Suppressor macrophage treated with lipopolysaccharide for 1 hour (primary cell): ENCODE measurements around the gene REG4.
A peak's percentile ranks its signal among the peaks of the same experiment; 100 is the strongest.

ENCODE experiments used
- DNase-seq, 3 donors: peaks; one replicate each; pipeline ENCODE4 v3.0.0-alpha.2; 2020 to 2022

REG4 gene

DNA sequence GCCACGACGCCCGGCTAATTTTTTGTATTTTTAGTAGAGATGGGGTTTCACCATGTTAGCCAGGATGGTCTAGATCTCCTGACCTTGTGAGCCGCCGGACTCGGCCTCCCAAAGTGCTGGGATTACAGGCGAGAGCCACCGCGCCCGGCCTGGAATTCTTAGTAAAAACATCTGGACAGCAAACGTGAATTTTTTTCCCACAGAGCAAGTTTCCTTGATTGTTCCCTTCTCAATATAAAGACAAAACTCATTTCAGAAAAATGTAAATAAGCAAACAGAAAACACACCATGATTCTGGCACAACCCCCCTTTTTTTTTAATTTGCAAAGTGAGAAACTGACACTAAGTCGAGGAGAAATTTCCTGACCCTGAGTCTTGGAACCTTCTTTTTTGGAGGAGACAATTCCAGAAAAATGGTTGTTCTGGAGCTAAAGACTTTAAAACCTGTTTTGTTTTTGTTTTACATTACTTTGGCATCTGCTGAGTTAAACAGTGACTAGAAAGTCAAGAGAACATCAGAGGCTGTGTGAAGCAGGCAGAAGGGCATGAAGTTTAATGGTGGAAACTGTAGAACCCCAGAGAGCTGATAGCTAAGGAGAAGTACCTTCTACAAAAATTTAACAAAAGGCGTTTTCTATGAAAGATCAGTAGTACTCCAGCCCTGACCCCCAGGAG lies 32.2 kb downstream of the REG4 start:
- no peak for DNase-seq

DNA sequence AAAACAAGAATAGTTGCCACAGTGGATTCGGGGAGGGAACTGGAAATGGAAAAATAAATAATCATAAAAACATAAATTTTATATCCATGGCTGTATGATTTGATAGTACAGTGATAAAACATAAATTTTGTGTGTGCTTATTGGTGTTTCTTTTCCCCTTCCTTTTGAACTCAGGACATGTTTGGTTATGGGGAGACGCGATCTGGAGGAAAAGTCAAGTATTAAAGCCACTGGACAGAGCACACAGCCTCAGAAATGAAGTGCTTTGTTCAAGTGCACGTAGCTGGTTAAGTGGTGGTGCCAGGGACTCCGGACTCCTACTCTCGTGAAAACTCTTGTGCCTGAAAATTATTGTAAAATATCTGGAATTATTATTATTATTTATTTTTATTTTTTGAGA lies 32.9 kb downstream of the REG4 start:
- no peak for DNase-seq

DNA sequence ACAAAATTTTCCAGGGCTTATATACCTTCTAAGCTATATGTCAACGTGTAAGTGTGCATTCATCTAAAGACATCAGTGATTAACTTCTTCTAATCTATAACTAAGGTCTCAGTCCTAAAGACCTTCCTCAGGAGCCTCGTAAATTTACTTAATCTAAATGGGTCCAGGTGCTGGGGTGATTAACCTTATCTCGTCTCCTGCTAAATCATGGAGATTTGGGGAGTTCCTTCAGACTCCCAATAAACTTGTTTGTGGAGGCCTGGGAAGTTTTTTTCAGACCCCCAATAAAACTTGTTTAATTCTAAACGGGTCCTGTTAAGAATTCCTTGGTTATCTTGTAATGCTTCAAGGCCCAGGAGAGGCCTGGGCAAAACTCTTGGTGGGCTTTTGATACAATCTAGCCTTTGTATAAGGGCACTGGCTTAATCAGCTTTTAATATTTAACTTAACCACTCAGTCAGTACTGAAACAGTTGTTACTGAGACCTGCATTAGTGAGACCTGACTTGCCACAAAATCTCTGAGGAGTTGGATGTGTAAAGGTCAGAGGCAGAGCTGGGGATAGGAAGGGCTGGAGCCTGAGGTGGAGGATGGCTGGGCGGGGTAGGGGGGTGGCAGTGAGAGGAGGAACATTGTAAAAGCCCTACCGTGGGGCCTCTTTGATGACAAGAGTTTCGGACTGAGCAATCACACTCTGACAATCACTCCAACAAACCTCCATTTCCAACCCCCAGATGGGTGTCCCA lies 36.3 kb downstream of the REG4 start:
- no peak for DNase-seq

DNA sequence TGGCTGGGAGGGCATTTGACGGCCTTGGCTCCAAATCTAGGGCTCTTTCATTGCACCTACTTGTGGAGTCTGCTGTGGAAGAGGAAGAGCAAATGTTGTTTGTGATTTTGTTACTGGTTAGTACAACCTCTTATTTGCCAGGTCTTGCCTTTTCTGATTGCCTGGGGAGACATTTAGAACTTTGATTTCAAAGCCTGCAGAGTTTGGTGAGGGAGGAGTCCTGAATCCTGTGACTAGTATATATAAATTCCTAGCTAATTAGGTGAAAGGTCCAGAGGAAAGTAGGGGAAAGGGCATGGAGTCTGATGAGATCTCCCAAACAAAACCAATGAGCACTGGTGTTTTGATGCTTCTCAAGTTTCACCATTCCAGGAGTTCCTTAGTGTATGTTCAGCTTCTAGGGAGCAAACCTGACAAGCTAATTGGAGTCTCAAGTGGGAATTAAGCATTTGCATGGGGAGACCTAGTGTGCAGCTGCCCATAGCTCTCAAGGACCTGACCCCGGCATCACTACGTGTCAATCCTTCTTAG lies 37.5 kb downstream of the REG4 start:
- no peak for DNase-seq

DNA sequence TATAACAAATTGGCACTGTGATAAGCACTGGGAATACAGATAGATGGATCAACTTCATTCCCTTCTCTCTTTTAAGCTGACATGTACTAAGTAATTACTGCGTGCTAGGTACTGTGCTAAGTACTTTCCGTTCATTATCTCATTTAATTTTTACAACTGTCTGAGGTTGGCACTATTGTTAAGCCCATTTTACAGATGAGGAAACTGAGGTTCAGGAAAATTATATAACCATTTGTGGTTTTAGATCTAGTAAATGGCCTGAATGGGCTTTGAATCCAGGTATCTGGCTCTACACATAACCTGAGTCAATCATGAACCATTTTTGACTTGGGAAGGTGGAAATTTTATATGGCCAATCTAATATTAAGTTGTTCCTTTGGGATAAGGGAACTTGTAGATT lies 39.0 kb downstream of the REG4 start:
- no peak for DNase-seq

DNA sequence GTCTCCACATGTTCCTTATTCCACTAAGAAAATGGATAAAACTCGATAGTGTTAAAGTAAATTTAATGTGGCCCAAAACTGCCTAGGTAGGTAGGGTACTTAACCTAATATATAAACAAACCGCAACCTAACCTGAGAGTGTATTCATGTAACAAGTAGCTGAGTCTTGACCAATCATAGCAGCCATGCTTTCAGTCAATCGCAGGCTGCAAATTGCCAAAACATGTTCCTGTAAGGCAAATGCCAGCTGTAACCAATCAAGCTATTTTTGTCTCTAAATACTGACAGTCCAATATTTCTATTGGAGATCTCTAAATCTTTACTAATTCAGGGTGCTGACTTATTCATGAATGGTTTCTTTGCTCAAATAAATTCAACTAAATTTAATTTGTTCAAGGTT lies 39.5 kb downstream of the REG4 start:
- DNase-seq, result no peak

DNA sequence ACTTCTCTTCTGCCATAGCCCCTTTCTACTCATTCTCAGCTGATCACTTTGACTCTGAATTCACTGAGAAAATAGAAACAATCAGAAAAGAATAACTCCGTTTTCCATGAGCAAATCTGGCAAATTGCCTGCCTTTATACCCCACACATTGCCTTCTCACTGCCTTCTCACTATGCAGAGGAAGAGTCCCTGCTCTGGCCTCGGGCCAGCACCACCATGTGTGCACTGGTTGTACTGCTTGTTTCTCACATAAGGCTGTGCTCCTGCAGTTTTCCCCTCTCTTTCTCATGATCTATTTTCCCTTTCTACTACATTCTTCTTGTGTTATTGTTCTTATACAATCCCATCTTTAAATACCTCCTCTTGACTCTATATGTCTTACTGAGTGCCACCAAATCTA lies 40.2 kb downstream of the REG4 start:
- no peak for DNase-seq

DNA sequence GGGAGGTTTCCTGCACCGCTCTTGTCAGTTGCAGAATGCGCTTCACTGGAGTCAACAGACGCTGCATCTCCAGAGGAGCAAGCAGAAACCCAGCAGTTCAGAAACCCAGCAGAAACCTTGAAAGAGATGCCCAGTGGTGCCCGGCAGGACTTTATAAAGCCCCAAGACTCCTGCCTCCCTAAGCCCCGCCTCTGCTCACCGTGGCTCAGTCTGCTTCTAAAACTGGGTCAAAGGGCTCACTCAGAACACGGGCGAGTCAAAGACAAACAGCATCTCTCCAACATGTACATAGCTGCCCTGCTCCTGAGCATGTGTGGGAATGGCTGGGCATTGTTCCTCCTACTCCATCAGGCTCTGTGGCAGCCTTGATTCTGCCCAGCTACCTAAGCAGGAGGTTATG lies 42.5 kb downstream of the REG4 start, which contains the start of gene HMGCS2:
Gene HMGCS2 (minus strand): TSS at position 128 of the 400 bp plus-strand sequence. CDS start 61 bp downstream, at position 67.
- DNase-seq, result no peak

DNA sequence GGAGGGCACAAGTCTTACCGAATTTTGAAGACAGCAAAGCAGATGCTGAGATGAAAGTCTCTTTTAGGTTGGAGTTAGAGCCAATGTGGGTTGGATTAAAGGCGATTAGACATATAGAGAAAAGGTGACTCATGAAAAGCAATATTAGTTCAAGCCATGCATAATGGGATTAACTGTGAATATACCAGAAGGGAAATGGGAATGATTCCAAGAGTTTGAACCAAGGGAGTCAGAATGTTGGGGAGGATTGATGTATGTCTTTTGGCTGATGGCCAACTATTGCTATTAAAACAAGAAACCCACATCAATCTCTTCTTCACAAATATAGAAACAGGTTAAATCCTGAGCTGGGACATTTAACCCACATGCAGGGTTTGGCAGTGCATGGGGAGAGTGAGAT lies 43.8 kb downstream of the REG4 start:
- no peak for DNase-seq

DNA sequence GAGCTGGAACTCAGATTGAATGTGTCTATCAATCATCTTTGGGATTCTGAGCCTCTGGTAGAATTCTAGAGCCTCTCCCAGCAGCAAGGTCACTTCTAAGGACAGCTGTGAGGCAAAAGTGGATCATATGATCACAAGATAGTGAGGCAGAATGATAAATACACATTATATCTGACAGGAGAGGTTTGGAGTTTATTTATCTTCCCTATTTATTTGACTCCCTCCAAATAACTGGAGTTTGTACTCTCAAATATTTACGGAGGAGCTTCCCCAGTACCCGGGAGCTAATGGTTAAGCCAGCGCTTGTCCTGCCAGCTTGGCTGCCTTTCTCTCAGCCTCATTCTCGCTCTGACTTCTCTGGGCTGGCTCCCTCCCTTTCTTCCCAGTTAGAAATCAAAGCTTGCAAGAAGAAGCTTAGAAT lies 44.9 kb downstream of the REG4 start:
- no peak for DNase-seq

DNA sequence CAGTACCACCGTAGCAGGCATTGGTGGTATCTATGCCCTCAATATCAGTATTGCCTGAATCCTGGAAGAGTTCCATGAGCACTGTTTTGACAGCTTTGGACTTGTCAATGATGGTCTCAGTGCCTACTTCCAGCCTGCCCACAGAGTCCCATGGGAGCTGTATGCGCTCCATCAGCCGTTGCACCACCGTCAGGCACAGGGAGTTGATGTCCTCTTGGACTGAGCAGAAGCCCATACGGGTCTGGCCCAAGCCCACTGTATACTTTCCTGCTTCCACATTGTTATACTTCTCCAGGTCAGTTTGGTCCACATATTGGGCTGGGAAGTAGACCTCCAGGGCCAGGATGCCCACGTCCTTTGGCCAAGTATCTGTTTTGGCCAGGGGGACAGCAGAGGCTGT lies 47.0 kb downstream of the REG4 start:
- DNase-seq, result no peak

DNA sequence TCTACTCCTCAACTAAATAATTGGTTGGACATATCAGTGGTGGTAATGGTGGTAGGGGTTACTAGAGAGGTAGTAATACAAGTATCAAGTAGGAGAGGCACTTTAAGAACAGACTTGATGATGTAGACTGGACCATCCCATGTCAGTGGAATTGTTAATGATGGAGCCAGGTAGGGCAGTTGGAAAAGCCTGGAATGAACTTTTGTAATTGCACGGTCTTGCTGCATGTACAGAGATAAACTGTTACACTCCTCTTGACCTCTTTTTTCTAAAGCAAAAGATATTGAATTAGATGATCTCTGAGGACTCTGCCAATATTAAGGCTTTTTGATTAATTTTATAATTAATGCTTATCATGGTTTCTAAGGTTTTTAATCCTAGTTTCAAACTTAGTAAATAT lies 48.3 kb downstream of the REG4 start:
- DNase-seq, result no peak

DNA sequence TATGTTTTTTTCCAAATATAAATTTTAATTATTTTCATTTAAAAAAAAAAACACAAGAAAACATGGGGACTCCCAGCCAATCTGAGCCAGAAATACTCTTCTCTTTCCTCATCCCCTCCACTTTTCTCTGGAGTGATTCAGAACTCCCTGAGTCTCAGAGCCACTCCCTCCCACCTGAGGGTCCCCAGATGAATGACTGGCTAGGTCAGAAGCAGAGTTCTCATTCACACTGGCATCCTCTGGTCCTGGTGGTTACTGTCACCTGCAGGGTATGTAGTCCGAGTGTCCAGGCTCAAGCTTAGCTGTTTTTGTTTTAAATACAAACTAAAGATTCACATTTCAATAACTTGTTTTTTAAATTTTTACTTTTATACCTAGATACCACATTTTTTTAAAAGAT lies 48.9 kb downstream of the REG4 start:
- no peak for DNase-seq

DNA sequence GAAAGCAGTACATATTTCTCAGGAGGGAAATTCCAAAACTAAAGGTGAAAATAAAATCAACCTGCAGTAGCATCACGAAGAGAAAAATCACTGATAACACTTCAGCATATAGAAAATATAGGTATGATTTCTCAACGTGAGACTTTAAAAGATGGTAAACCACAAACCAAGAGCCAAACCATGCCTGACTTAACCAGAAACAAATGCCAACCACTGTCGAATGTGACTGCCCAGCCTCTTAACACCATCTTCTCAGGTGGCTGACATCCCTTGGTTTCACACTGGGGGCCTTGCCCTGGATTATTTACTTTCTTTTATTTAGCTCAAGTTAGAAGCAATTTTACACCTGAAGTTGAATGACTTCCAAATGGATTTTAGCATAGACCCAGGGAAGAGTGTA lies 52.7 kb downstream of the REG4 start:
- no peak for DNase-seq

DNA sequence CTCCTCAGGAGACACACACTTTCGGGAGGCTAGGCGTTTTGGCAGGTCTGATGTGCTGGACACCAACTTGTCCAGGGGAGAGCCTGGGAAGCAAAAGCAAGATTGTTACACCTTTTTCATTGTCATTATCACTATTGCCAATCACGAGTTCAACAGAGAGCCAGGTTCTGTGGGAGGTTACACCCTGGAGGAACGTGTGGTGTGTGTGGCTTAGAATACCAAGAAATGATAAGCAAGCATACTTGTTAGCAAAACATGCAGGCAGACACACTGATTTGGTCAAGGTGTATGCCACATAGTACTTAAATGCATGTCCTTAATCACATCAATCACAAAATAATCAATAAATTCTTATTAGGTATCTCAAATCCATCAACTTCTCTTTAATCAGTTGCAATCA lies 58.7 kb downstream of the REG4 start:
- DNase-seq, result no peak

DNA sequence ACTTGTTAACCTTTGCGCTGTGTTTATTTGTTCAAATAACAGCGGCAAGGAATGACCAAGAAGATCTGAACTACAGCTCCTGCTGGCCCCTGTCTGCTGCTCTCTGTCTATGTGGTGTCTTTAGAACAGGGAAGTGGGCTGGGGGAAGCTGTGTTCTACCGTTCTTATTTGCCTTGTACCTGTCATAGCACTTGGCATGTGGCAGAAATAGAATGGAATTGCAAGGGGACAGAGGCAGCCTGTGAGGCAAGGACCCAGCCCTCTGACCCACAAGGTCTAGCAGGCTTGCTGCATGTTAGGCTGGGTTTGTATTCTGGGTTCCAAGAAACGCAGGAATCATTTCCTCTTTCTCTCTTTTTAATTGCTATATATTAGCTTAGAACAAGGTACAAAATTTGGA lies 63.2 kb downstream of the REG4 start:
- DNase-seq, result no peak

DNA sequence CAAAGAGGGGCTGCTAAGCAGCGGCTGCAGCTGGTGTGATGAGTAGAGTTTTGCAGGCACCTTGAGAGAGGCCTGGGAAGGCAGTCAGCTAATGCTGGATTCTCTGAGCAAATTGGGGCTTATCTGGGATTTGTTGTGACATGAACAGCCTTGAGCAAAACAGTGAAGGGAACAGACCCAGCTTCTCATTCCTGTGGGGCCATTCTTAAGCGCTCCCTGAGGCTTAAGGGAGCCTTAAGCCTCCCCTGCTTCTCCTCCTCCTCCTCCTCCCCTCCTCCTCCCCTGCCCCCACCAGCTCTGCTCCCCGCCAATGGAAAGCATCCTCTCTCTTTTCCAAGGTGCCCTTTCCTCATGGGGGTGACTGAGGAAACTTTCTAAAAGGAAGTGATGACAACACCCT lies 63.8 kb downstream of the REG4 start:
- DNase-seq, result peak in 2 of 3 donors; percentile 27 to 31

DNA sequence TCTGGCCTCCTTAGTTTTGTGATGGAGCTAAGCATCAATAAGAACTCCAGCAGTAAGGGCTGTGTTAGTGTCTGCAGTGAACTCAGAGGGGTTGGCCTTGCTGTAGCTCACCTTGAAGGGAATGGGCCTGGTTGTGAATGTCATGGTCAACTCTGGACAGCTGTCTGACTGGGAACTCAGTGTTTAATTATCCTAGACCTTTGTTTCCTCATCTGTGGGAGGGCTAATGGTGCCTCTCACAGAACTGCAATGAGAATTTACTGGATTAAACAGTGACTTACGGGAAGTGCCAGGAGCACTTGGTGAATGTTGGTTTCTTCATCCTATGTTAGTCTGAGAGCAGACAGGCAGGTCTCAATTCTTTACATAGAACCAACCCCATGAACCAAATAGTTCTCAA lies 66.2 kb downstream of the REG4 start:
- no peak for DNase-seq

DNA sequence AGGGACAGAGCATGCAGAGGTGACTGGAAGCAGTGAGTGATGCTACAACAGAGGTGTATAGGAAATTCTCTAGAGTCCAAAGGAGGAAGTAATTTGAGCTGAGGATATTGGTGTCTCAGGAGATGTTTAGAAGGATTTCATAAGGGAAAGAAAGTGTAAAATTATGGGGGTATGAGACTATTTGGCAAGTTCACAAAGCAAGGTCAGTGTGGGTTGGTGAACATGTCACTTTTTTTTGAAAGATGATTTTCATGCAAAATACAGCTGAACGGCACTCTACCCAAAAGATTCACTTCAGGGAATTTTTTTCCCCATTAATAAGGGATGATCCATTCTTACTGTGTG lies 66.7 kb downstream of the REG4 start:
- DNase-seq, result no peak
